Inferior parietal cortex (tissue), 1 donor: ENCODE results near the gene NEMF.
"Not testable (repeated sequence)": the region's sequence is repeated elsewhere in the genome, so short reads cannot be mapped to it uniquely, and the experiment has no call there.

ENCODE experiments used
- DNase-seq: peaks from one replicate; pipeline ENCODE4 v3.0.0-alpha.2; 2016; ENCODE audit errors: extremely low spot score

NEMF gene

DNA sequence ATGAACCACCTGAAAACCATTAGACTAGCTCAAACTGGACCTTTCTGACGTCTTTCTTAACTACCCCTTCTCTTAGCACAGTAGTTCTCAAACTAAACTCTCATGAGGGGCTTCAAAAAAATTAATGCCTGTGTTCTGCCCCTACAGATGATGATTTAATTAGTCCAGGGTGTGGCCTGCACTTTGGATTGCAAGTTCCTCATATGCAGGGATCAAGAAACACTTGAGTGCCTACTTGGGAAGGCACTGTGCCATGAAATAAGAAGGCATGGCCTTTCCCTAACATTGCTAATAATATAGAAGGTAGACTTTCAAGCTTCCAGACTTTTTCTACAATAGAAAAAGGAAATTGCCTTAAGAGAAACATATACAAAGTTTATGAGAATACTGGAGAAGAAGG is 107.4 kb downstream of the NEMF start:
- no peak for DNase-seq

DNA sequence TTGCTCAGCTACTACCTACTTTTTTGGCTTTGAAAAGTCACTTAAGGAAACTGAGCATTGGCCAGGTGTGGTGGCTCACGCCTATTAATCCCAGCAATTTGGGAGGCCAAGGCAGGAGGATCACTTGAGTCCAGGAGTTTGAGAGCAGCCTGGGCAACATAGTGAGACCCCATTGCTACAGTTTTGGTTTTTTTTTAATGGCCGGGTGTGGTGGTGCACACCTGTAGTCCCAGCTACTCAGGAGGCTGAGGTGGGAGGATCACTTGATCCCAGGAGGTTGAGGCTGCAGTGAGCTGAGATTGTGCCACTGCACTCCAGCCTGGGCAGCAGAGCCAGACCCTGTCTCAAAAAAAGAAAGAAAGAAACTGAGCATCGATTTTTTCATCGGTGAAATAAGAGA is 116.9 kb downstream of the NEMF start:
- not testable (repeated sequence) for DNase-seq

DNA sequence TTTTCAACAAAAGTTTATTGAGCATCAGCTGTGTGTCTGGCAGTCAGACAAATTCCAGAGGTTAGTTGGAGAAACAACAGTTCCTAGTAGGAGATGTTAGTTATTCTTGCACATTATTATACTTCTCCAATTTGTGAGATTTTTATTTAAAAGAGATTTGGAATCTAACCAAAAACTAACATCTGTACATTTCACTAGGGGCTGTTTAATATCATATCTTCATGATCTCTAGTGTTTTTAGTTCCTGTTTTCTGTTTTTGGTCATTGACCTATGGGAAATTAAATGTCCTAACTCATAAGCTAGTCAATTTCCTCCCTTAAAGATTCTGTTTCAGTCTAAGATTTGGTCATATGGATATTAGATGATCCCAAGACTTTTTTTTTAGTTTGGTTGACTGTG is 118.8 kb downstream of the NEMF start:
- no peak for DNase-seq

DNA sequence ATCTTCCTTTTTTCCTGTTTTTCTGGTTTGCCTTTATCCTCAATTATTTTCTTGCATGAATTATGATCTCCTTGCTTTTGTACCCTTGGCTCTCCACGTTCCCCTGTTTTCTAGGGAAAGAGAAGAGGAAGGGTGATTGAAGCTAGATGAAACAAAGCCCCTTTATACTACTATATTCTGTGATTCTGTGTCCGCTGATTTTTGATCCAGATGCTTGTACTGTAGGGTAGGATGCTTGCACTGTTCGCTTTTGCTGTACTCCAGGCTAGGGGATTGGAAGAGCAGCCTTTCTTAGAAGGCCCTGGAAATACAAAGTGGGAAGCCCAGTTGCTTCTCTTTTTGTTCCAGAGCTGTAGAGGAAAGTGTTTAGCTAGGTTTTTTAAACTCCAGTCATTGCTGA is 119.7 kb downstream of the NEMF start:
- peak; percentile 21 for DNase-seq
